Stimulated activated naive CD4-positive, alpha-beta T cell treated with Interleukin-2 at 50 U/mL for 16 hours (primary cell): ENCODE results near the gene GYS1.

Experiments used
- DNase-seq: peaks from one replicate; lab custom pipeline; 2025; lab: John Stamatoyannopoulos, UW

The GYS1 gene

DNA sequence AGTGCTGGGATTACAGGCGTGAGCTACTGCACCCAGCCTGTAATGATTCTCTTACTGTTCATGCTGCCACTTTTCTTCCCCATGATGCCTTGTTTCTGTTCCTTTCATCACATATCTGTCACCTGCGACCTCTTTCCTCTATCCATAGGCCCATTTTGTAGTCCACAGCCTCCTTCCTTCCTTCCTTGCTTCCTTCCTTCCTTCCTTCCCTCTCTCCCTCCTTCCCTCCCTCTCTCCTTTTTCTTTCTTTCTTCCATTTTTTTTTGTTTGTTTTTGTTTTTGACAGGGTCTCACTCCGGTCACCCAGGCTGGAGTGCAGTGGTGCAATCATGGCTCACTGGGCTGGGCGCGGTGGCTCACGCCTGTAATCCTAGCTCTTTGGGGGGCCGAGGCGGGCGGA is 4.2 kb downstream of the GYS1 start:
- DNase-seq: no peak

GRCh38 chr19:48988286-48988685 is 4.8 kb downstream of the GYS1 start:
- DNase-seq: no peak

DNA sequence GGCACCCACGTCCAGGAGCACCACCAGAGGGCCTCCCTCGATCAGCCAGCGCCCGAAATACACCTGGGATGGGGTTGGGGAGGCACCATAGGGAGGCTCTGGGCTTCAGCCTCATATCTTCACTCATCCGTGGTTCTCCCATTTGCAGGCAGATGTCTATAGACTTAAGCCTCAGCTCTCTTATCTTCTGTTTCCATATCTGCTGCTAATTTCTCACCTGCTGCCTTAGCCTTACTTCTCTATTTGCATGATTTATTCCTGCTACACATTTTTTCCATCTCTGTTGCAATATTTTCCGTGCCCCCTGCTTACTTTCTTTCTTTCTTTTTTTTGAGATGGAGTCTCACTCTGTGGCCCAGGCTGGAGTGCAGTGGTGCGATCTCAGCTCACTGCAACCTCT is 5.8 kb downstream of the GYS1 start:
- no peak for DNase-seq

DNA sequence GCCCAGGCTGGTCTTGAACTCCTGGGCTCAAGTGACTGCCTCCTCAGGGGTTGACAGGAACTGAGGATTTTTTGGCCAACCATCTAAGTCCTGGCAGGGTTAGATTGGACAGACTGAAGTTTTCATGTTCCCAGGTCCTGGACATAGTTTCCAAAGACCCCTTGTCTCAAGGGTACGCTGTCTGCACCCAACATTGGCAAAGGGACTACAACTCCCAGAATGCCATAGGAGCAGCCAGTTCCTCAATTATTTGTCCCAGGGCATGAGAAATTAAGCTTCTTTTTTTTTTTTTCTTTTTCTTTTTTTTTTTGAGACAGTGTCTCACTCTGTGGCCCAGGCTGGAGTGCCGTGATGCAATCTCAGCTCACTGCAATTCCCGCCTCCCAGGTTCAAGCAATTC is 6.9 kb downstream of the GYS1 start:
- no peak for DNase-seq

- DNase-seq: no peak
Measured at GRCh38 chr19:48985711-48986110, 7.4 kb downstream of the GYS1 start.

DNA sequence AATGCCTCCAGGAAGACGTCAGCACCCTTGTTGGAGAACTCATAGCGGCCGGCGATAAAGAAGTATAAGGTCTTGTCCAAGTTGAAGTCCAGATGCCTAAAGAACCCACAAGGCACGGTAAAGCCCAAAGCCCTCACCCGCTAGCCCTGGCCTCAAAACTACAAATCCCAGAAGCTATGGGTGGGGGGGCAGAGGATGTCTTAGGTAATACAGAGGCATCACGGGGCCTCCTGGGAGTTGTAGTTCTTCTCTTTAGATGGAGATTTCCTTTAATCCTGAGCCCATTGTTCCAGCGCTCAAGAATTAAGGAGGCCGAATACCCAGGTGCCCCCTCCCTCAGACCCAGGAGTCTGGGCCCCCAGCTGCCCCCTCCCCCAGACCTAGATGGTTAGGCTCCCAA is 10.8 kb downstream of the GYS1 start:
- no peak for DNase-seq

GRCh38 chr19:48977061-48977460 is 16.0 kb downstream of the GYS1 start:
- DNase-seq: no peak

DNA sequence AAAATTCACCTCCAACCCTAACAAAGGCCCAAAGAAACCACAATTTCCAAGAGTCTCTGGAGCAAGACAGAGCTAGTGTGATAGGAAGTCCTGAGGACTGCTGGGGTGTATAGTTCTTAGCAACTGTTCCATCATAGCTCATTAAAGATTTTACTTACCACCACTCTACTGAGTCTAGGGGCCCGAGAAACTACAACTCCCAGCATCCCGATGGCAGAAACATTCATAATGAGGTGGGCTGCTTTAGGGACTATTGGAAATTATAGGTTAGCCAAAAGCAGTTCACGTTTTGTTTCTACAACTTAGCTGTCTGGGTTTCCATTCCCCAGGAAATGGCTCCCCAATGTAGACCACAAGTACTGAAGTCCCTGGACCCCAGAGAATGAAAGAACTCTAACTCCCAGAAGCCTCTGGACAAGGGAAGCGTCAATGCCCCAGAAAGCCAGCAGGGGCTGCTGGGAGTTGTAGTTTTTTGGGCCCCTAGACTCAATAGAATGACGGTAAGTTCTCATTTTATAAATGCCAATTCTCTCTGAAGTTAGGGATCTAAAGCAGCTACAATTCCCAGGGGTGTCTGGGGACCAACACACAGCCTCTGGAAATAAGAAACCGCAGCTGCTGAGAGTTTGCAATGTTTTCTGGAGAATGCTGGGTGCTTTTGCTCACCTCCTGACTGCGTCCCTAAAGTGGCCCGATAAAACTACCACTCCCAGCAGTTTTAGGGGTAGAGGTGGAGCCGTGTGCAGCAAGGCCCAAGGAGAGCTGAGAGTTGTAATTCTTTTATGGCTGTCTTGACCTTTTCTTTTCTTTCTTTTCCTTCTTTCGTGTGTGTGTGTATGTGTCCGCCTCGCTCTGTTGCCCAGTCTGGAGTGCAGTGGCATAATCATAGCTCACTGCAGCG is 16.9 kb downstream of the GYS1 start:
- peak; percentile 16 for DNase-seq

GRCh38 chr19:48970923-48971395 is 22.1 kb downstream of the GYS1 start:
- peak; percentile 76 for DNase-seq

- DNase-seq: no peak
Measured at GRCh38 chr19:48970139-48970766, 22.9 kb downstream of the GYS1 start.

GRCh38 chr19:48969276-48970138 is 23.6 kb downstream of the GYS1 start:
- DNase-seq: no peak

DNA sequence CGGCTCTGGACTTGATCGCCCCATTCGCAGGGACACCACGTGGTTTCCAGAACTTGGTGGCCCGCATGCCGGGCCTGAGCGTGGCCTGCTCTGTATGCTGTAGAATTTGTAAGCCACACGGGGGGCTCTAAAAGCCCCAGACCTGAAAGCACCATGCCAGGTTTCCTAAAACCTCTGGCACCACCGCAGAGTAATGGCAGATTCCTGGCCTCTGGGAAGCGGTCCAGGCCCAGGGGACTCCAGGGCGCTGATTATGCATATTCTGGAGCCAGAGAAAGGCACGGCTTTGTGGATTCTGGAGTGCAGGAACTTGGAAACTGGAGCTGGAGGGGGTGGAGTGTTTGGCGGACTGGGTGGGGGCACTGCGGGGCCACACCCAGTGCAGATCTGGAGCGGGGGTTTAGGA is 24.3 kb downstream of the GYS1 start:
- no peak for DNase-seq

GRCh38 chr19:48968179-48968661 is 24.9 kb downstream of the GYS1 start:
- DNase-seq: no peak

GRCh38 chr19:48967346-48968178 is 25.5 kb downstream of the GYS1 start:
- no peak for DNase-seq

- no peak for DNase-seq
Measured at GRCh38 chr19:48966541-48967345, 26.4 kb downstream of the GYS1 start.

DNA sequence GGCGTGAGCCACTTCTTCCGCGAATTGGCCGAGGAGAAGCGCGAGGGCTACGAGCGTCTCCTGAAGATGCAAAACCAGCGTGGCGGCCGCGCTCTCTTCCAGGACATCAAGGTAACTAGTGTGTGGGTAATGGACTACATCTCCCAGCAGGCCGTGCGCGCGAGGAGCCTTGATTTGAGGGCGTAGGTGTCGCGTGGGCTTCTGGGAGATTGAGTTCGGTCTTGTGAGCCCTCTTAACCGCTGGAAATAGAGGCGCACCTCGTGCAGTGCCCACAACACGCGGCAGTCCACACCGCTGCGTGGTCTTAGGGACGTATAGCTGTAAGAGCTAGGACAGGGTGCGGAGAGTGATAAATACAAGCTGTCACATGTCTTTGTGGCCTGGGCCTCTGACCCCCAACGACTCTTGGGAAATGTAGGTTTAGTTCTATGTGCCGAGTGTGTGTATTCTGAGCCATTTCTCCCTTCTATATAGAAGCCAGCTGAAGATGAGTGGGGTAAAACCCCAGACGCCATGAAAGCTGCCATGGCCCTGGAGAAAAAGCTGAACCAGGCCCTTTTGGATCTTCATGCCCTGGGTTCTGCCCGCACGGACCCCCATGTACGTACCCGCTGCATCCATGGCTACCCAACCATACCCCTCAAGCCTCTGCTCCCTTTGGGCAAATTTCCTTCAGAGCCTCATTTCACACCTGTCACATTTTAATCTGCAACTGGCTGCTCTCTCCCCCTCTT is 27.1 kb downstream of the GYS1 start:
- DNase-seq: peak; percentile 90

DNA sequence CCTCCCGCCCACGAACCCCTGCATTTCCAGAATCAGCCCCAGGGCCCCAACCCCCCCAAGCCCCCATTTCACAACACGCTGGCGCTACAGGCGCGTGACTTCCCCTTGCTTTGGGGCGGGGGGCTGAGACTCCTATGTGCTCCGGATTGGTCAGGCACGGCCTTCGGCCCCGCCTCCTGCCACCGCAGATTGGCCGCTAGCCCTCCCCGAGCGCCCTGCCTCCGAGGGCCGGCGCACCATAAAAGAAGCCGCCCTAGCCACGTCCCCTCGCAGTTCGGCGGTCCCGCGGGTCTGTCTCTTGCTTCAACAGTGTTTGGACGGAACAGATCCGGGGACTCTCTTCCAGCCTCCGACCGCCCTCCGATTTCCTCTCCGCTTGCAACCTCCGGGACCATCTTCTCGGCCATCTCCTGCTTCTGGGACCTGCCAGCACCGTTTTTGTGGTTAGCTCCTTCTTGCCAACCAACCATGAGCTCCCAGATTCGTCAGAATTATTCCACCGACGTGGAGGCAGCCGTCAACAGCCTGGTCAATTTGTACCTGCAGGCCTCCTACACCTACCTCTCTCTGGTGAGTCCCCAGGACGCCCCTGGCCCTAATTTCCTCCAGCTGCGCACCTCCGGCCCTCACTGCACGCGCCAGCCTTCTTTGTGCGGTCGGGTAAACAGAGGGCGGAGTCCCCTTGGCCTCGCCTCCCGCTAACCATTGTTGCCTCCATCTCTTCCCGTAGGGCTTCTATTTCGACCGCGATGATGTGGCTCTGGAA is 27.9 kb downstream of the GYS1 start, which contains the start of gene FTL:
TSS of gene FTL (plus strand) at position 270 of the 766 bp plus-strand sequence. CDS start at position 469, 199 bp downstream.
- DNase-seq: peak; percentile 89

GRCh38 chr19:48964205-48965039 is 28.7 kb downstream of the GYS1 start:
- DNase-seq: no peak
